ENCODE measurements around the gene ARRDC1.

DNA sequence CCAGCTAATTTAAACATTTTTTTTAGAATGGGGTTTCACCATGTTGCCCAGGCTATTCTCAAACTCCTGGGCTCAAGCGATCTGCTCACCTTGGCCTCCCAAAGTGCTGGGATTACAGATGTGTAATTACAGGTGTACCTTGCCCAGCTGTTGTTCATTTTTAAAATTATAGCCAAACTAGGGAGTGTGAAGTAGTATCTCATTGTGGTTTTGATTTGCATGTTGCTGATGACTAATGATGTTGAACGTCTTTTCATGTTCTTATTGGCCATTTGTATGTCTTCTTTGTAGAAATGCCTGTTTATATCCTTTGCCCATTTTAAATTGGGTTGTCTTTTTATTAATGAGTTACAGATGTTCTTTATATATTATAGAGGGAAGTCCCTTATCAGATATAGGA, 44.8 kb downstream of the ARRDC1 start:
- TF ChIP-seq, protein P1, sequence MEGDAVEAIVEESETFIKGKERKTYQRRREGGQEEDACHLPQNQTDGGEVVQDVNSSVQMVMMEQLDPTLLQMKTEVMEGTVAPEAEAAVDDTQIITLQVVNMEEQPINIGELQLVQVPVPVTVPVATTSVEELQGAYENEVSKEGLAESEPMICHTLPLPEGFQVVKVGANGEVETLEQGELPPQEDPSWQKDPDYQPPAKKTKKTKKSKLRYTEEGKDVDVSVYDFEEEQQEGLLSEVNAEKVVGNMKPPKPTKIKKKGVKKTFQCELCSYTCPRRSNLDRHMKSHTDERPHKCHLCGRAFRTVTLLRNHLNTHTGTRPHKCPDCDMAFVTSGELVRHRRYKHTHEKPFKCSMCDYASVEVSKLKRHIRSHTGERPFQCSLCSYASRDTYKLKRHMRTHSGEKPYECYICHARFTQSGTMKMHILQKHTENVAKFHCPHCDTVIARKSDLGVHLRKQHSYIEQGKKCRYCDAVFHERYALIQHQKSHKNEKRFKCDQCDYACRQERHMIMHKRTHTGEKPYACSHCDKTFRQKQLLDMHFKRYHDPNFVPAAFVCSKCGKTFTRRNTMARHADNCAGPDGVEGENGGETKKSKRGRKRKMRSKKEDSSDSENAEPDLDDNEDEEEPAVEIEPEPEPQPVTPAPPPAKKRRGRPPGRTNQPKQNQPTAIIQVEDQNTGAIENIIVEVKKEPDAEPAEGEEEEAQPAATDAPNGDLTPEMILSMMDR (IDR thresholded peaks at IDR 0.05) = no peak
- TF ChIP-seq POLR2A (IDR thresholded peaks at IDR 0.05) = no peak
